AG09309 (cell line): Measurements from ENCODE around the gene CD8A.

Source experiments
- DNase-seq: peaks from one replicate; pipeline ENCODE4 v3.0.0-alpha.2; 2010; ENCODE audit warnings: low read depth
- H3K4me3 ChIP-seq: 2 replicates; pipeline ENCODE4 v1.5.1; 2011; ENCODE audit warnings: mild to moderate bottlenecking, low read depth, low read length, moderate library complexity; ENCODE audit not compliant: control insufficient read depth
- TF ChIP-seq, protein P1 (sequence below): IDR thresholded peaks from 2 replicates; pipeline ENCODE4 v1.5.1; 2011; ENCODE audit warnings: mild to moderate bottlenecking, low read depth, low read length, inconsistent platforms; ENCODE audit not compliant: insufficient read depth, control insufficient read depth; ENCODE audit errors: missing control alignments

CD8A gene

GRCh38 chr2:86818957-86819356 lies 28.2 kb upstream of the CD8A start:
- DNase-seq = no peak
- TF ChIP-seq, protein P1, sequence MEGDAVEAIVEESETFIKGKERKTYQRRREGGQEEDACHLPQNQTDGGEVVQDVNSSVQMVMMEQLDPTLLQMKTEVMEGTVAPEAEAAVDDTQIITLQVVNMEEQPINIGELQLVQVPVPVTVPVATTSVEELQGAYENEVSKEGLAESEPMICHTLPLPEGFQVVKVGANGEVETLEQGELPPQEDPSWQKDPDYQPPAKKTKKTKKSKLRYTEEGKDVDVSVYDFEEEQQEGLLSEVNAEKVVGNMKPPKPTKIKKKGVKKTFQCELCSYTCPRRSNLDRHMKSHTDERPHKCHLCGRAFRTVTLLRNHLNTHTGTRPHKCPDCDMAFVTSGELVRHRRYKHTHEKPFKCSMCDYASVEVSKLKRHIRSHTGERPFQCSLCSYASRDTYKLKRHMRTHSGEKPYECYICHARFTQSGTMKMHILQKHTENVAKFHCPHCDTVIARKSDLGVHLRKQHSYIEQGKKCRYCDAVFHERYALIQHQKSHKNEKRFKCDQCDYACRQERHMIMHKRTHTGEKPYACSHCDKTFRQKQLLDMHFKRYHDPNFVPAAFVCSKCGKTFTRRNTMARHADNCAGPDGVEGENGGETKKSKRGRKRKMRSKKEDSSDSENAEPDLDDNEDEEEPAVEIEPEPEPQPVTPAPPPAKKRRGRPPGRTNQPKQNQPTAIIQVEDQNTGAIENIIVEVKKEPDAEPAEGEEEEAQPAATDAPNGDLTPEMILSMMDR = no peak

DNA sequence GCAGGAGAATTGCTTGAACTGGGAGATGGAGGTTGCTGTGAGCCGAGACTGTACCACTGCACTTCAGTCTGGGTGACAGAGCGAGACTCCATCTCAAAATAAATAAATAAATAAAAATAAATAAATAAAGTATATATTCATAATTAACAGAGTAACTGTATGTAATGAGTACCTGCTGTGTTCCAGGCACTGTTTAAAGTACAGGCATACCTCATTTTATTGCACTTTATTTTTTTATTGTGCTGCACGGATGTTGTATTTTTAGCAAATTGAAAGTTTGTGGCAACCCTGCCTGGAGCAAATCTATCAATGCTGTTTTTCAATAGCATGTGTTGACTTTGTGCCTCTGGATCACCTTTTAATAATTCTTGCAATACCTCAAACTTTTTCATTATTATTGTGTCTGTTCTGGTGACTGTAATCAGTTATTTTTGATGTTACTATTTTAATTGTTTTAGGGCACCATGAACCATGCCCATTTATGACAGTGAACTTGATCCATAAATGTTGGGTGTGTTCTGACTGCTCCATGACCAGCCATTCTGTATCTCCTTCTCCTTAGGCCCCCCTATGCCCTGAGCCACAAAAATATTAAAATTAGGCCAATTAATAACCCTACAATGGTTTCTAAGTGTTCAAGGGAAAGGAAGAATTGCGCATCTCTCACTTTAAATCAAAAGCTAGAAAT lies 27.5 kb upstream of the CD8A start:
- TF ChIP-seq, protein P1 = no peak
- no peak overlapping the region for H3K4me3 ChIP-seq
- DNase-seq = no peak

More at GRCh38 chr2:86818957-86819356, 28.2 kb upstream of the CD8A start:
- H3K4me3 ChIP-seq = no peak overlapping the region

- DNase-seq = no peak
- TF ChIP-seq, protein P1 = no peak
- no peak overlapping the region for H3K4me3 ChIP-seq
These were observed 24.9 kb upstream of the CD8A start for GRCh38 chr2:86815611-86816010.

- TF ChIP-seq, protein P1 = no peak
- no peak overlapping the region for H3K4me3 ChIP-seq
- no peak for DNase-seq
These were observed 18.9 kb upstream of the CD8A start for GRCh38 chr2:86809481-86810121.

DNA sequence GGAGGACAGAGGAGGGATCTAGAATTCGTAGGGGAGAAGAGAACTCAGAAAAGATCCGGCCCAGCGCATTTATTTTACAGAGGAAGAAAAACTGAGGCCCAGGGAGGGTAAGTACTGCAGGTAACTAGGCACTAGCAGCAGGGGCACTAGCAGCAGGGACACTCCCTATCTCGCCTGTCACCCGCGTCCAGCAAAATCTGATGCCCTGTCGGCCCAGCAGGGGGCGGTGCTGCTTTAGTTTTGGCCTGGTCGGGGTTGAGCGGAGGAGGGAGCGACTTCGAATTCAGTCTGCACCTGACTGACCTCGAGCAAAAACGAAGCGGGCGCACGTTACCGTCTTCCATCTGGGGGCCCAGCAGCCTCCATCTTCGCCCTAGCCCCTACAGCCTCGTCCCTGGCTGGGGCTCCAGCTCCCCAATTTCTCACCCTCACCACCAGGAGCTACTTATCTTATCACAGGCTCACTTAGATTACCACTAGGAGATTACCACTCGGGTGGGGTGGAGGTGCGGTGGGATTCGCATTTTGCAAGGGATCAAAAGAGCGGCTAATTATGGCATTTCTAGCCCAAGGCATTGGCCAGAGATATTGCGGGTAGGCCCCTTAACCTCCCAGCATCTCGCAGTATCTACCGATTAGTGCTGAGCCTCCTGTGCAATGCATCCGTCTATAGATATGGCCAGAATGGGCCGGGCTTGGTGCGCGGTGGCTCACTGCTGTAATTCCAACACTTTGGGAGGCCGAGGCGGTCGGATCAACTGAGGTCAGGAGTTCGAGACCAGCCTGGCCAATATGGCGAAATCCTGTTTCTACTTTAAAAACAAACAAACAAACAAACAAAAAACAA lies 17.8 kb upstream of the CD8A start:
- H3K4me3 ChIP-seq = peak overlapping the region; percentile 1
- DNase-seq = peak; percentile 3
- TF ChIP-seq, protein P1 = peak; percentile 95

DNA sequence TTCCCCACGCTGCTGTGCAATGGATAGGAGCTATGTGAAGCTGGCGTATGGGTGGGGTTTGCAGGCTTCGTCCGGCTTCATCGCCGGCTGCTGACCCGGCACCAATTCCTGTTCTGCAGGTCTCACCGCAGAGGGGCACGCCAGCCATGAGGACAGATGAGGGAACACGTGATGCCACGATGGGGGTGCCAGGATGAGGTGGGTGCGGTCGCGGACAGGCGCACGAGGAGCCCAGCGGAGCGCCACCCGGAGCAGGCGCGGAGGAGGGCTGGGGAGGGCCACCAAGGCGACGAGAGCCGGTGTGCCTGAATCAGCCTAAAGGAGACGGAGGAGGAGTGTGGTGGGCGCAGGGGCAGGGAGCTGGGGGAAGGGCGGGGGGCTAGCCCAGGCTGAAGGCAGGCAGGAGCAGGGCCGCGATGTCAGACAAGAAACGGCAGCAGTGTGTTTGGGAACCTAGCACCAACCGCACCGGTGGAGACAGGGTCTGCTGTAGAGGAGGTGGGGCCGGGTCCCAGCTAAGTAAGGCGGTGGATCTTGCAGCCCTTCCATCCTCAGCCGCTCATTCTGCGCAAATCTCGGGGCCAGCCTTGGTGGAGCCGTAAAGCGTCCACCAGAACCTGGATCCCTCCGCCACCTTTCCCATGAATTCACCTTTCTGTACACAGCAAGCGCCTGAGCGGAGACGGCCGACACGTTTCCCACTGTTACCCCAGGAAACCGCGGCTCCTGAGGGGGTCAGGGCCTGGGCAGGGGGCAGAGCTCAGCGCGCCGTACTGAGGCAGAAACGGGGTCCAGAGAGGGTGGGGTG lies 17.0 kb upstream of the CD8A start:
- TF ChIP-seq, protein P1 = no peak
- no peak for DNase-seq
- H3K4me3 ChIP-seq = peak overlapping the region; percentile 1
